Sigmoid colon (tissue), 7 donors: ENCODE data around the gene OXCT2. TPM values are rescaled to one million over a fixed set of nuclear protein-coding genes. Genes with fewer than 3 reads are reported as not detected.

ENCODE experiments used
- DNase-seq: peaks from one replicate; pipeline ENCODE4 v3.0.0-alpha.2; 2019
- H3K27ac ChIP-seq, 4 donors: fragments of 200-600 bp; sonication (generic); one replicate each; pipeline ENCODE4 v1.5.1; 2016 to 2019; ENCODE audit warnings: mild to moderate bottlenecking in 1 of 4
- H3K27me3 ChIP-seq, 3 donors: fragments of 200-600 bp; sonication (generic); one replicate each; pipeline ENCODE4 v1.5.1; 2019; ENCODE audit warnings: mild to moderate bottlenecking in 1 of 3
- H3K36me3 ChIP-seq, 4 donors: fragments of 200-600 bp; sonication (generic); one replicate each; pipeline ENCODE4 v1.5.1; 2016 to 2019
- H3K4me1 ChIP-seq, 4 donors: fragments of 200-600 bp; sonication (generic); one replicate each; pipeline ENCODE4 v1.5.1; 2017 to 2019
- H3K4me3 ChIP-seq, 4 donors: fragments of 200-600 bp; sonication (generic); one replicate each; pipeline ENCODE4 v1.5.1; 2017 to 2019; ENCODE audit warnings: mild to moderate bottlenecking in 2 of 4, moderate library complexity in 1 of 4
- H3K9me3 ChIP-seq, 4 donors: fragments of 200-600 bp in 3 of 4; sonication (generic) in 3 of 4; one replicate each; pipeline versions ENCODE4 v1.5.1 to v1.6.1; 2013 to 2019
- CTCF ChIP-seq, 4 experiments: fragments of 450-650 bp in 3 of 4; fragments of 200-600 bp in 1 of 4; IDR thresholded peaks; one replicate each; pipeline ENCODE4 v1.5.1; 2016 to 2019; ENCODE audit warnings: antibody characterized with exemption in 4 of 4, mild to moderate bottlenecking in 3 of 4, moderate library complexity in 2 of 4
- EP300 ChIP-seq, 4 donors: sonication (generic); formaldehyde crosslinking; IDR thresholded peaks; one replicate each; pipeline ENCODE4 v1.6.1; 2017; ENCODE audit warnings: antibody characterized with exemption in 4 of 4
- POLR2A ChIP-seq, 2 donors: fragments of 450-650 bp; IDR thresholded peaks; one replicate each; pipeline ENCODE4 v1.6.1; 2016; ENCODE audit warnings: antibody characterized with exemption in 2 of 2, mild to moderate bottlenecking in 2 of 2, moderate library complexity in 2 of 2
- POLR2AphosphoS5 ChIP-seq, 4 donors: sonication (generic); formaldehyde crosslinking; IDR thresholded peaks; one replicate each; pipeline ENCODE4 v1.6.1; 2017; ENCODE audit warnings: antibody characterized with exemption in 4 of 4
- WGBS, 2 donors: extraction: QIAGEN DNeasy Blood & Tissue Kit; methylation state at CpG; one replicate each; pipeline ENCODE4 v1.1.7; 2013; 5-methylcytosine and 5-hydroxymethylcytosine counted together
- intact Hi-C: fragments of 100-400 bp; cut with DNase I; formaldehyde crosslinking; loops from one replicate; pipeline ENCODE4 v1.15.1; 2023
- polyA plus RNA-seq, 3 donors: library from polyadenylated mRNA; stranded (reverse); fragments of 200-250 nt; gene quantifications; one replicate each; pipeline ENCODE4 v1.2.3, GENCODE V29; 2013
- total RNA-seq, 4 donors: library from RNA; depleted of rRNA; stranded (reverse); fragments of >200 nt; gene quantifications; one replicate each; pipeline ENCODE4 v1.1.0, GENCODE V29; 2016
- donor health status: healthy with polysubstance abuse.
- donor health status: Bipolar disorder and iron deficiency.
- donor health status: healthy.

OXCT2 gene
- total and polyA plus RNA-seq, 7 donors, result 0.55 to 2.0 (median 0.99) TPM; not detected in 2

DNA sequence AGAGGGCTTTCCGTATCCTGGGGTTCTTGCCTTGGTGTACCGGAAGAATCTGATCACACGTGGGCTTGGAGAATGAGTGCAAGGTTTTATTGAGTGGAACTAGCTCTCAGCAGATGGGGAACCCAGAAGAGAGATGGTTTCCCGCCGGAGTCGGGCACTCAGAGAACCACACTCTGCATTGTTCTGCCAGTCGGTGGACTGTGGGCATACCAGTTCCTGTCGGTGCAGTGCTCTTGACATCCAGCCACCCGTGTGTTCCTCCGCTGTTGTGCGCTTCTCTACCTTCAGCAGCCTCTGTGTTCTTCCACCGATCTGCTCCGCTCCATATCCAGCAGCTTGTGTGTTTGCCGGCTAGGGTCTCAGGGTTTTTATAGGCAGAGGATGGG is 43.2 kb downstream of the OXCT2 start:
- DNase-seq, result no peak
- H3K27ac ChIP-seq, result no peak overlapping the region

DNA sequence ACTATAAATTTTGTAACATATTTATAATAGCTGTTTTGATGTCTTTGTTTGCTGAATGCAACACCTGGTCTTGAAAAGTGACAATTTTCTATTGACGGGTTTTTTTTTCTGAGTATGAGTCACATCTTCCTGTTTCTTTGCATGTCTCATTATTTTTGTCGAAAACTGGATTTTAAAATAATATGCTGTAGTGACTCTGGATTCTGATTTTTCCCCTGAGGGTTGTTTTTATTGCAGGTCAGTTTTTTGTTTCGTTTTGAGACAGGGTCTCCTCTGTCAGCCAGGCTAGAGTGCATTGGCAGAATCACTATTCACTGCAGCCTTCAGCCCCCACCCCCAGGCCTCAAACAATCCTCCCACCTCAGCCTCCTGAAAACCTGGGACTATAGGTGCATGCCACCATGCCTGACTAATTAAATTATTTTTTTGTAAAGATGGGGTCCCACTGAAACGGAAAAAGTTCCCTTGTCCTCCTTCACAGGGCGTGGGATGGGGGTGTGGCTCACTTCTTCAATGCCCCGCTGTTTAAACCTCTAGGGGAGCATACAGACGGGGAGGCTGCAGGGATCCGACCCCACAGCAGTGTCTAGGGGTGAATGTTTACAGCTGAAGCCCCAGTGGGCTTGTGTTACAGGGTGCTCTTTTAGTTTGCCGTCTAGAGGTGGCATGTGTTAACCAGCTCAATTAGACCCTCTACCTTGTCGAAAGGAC is 43.8 kb downstream of the OXCT2 start:
- WGBS, 2 donors, result 31 to 47% methylated on average over 10 of the region's 10 CpGs
- no peak for DNase-seq
- no peak for TF ChIP-seq POLR2A (IDR thresholded peaks at IDR 0.05)
- TF ChIP-seq POLR2AphosphoS5 (IDR thresholded peaks at IDR 0.05), result no peak
- H3K9me3 ChIP-seq, result no peaks in the 10 kb centered on the region
- no peak overlapping the region for H3K27ac ChIP-seq
- H3K4me1 ChIP-seq, result no peaks in the 10 kb centered on the region
- intact Hi-C loops, result no loop called here
- H3K4me3 ChIP-seq, result no peak overlapping the region
- H3K27me3 ChIP-seq, result peaks cover 7 to 51% (median 18%) of the 10 kb centered on the region in 3 donors
- no peaks in the 10 kb centered on the region for H3K36me3 ChIP-seq

More for the DNA sequence above, 43.2 kb downstream of the OXCT2 start:
- peaks cover 7 to 51% (median 18%) of the 10 kb centered on the region in 3 donors for H3K27me3 ChIP-seq
- 66 to 73% methylated on average over 14 of the region's 14 CpGs for WGBS, 2 donors
- intact Hi-C loops, result no loop called here
- H3K36me3 ChIP-seq, result no peaks in the 10 kb centered on the region
- no peak for TF ChIP-seq POLR2AphosphoS5 (IDR thresholded peaks at IDR 0.05)
- H3K9me3 ChIP-seq, result no peaks in the 10 kb centered on the region
- no peak overlapping the region for H3K4me3 ChIP-seq
- peaks cover 0 to under 1% (median 0%) of the 10 kb centered on the region in 4 donors for H3K4me1 ChIP-seq

- Histone ChIP-seq H3K36me3 (no peaks in the 10 kb centered on the region), H3K4me3 (no peak overlapping the region), H3K27me3 (peaks cover 7 to 46% (median 18%) of the 10 kb centered on the region in 3 donors), H3K4me1 (no peaks in the 10 kb centered on the region), H3K27ac (no peak overlapping the region), H3K9me3 (no peaks in the 10 kb centered on the region)
- DNase-seq, result no peak
- 66 to 88% methylated on average over 3 of the region's 3 CpGs for WGBS, 2 donors
- intact Hi-C loops, result no loop called here
- TF ChIP-seq EP300 (IDR thresholded peaks at IDR 0.05), result no peak
- TF ChIP-seq POLR2A (IDR thresholded peaks at IDR 0.05), result no peak
- TF ChIP-seq CTCF (IDR thresholded peaks at IDR 0.05), result no peak
- TF ChIP-seq POLR2AphosphoS5 (IDR thresholded peaks at IDR 0.05), result no peak
Measured at GRCh38 chr1:39726600-39726999, 44.5 kb downstream of the OXCT2 start.

DNA sequence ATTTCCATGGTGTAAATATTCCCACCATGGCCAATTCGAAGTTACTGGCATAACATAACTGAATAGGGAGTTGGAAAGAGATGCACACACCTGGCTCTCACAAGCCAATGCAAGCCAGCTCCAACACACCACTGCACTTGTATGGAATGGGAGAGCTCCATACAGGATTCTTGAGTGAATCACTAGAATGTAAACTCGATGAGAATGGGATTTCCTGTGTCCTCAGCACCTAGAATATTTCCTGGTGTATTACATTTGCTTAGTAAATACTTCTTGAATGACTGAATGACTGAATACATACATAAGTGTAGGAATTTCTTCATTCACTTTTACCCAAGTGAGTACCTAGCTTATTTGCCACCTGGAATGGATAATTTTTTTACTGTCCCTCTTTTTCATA is 48.7 kb downstream of the OXCT2 start:
- 13 to 15% methylated on average over 2 of the region's 2 CpGs for WGBS, 2 donors

GRCh38 chr1:39721664-39722063 is 49.5 kb downstream of the OXCT2 start:
- TF ChIP-seq POLR2A (IDR thresholded peaks at IDR 0.05), result no peak
- no peak for TF ChIP-seq EP300 (IDR thresholded peaks at IDR 0.05)
- TF ChIP-seq CTCF (IDR thresholded peaks at IDR 0.05), result no peak
- TF ChIP-seq POLR2AphosphoS5 (IDR thresholded peaks at IDR 0.05), result no peak
- H3K27ac ChIP-seq, result no peak overlapping the region
- no peak for DNase-seq
- intact Hi-C loops, result loop anchor here (5.0 kb wide), 1 partner anchor 69 kb away; no protein-coding TSS in a partner anchor
- H3K4me3 ChIP-seq, result no peak overlapping the region
- peaks cover 0 to 9% (median 0%) of the 10 kb centered on the region in 3 donors for H3K27me3 ChIP-seq
- H3K4me1 ChIP-seq, result no peaks in the 10 kb centered on the region
- no peaks in the 10 kb centered on the region for H3K36me3 ChIP-seq
- no peaks in the 10 kb centered on the region for H3K9me3 ChIP-seq

More for the DNA sequence above, 48.7 kb downstream of the OXCT2 start:
- Histone ChIP-seq H3K36me3 (no peaks in the 10 kb centered on the region), H3K27ac (no peak overlapping the region), H3K9me3 (no peaks in the 10 kb centered on the region), H3K4me1 (no peaks in the 10 kb centered on the region), H3K4me3 (no peak overlapping the region), H3K27me3 (peaks cover 0 to 17% (median 4%) of the 10 kb centered on the region in 3 donors)
- intact Hi-C loops, result loop anchor here (5.0 kb wide), 1 partner anchor 70 kb away; no protein-coding TSS in a partner anchor
- TF ChIP-seq CTCF (IDR thresholded peaks at IDR 0.05) (no peak), POLR2AphosphoS5 (IDR thresholded peaks at IDR 0.05) (no peak), POLR2A (IDR thresholded peaks at IDR 0.05) (no peak), EP300 (IDR thresholded peaks at IDR 0.05) (no peak)
- DNase-seq, result no peak
